C4-2B (cell line): ENCODE measurements around the gene LRRN2.

Experiments
- CTCF ChIP-seq: fragments of 450-650 bp; conservative IDR thresholded peaks from 2 replicates; pipeline ENCODE4 v1.5.1; 2017; ENCODE audit warnings: mild to moderate bottlenecking
- ZFX ChIP-seq: fragments of 450-650 bp; IDR thresholded peaks from 2 replicates; pipeline ENCODE4 v1.6.1; 2017

DNA sequence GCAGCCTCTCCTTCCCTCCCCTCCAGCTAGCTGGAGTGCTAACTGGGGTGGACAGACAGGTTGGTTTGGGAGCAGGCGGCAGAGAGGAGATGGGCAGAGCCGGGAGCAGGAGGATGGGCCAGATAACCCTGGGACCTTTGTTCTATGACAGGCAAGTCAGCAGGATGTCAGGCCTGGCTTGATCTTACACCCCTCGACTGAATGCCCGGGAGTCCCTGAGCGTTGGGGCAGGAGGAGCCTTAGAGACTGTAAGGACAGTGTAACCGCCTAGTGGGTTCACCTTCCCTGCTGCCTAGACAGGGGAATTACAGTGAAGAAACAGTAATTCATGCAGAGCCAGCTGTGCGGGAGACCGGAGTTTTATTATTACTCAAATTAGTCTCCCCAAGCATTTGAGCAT lies 109.1 kb downstream of the LRRN2 start:
- TF ChIP-seq CTCF: no peak
- no peak for TF ChIP-seq ZFX
